C4-2B (cell line): ENCODE data around the gene DARS1.
"Not testable (repeated sequence)": the region's sequence is repeated elsewhere in the genome, so short reads cannot be mapped to it uniquely, and the experiment has no call there.

Experiments used
- CTCF ChIP-seq: fragments of 450-650 bp; conservative IDR thresholded peaks from 2 replicates; pipeline ENCODE4 v1.5.1; 2017; ENCODE audit warnings: mild to moderate bottlenecking
- ZFX ChIP-seq: fragments of 450-650 bp; IDR thresholded peaks from 2 replicates; pipeline ENCODE4 v1.6.1; 2017

- not testable (repeated sequence) for TF ChIP-seq CTCF, ZFX
These were observed 96.8 kb downstream of the DARS1 start for GRCh38 chr2:135888587-135888986.
